HS-27A (cell line): ENCODE results near the gene UBE2O.

ENCODE experiments used
- DNase-seq: peaks from one replicate; pipeline ENCODE4 v3.0.0-alpha.2; 2012; ENCODE audit warnings: low read depth, missing footprints

Gene UBE2O

GRCh38 chr17:76388966-76389888 lies 63.7 kb downstream of the UBE2O start:
- no peak for DNase-seq

GRCh38 chr17:76386966-76387765 lies 65.8 kb downstream of the UBE2O start:
- no peak for DNase-seq

GRCh38 chr17:76385892-76386786 lies 66.8 kb downstream of the UBE2O start:
- peak; percentile 50 for DNase-seq

- peak; percentile 26 for DNase-seq
Observed at GRCh38 chr17:76384987-76385891, 67.7 kb downstream of the UBE2O start.

GRCh38 chr17:76384222-76384986 lies 68.5 kb downstream of the UBE2O start, which contains the start of gene SPHK1:
SPHK1 (plus strand) TSS chr17:76384609; CDS start chr17:76385645, 1,036 bp downstream.
- no peak for DNase-seq

- peak; percentile 30 for DNase-seq
Observed at GRCh38 chr17:76383546-76384221, 69.3 kb downstream of the UBE2O start.

- peak; percentile 39 for DNase-seq
Observed at GRCh38 chr17:76382803-76383545, 70.0 kb downstream of the UBE2O start.

GRCh38 chr17:76382351-76382802 lies 70.6 kb downstream of the UBE2O start:
- DNase-seq: no peak

- DNase-seq: no peak
Observed at GRCh38 chr17:76381633-76382350, 71.2 kb downstream of the UBE2O start.

- DNase-seq: no peak
Observed at GRCh38 chr17:76379646-76380376, 73.1 kb downstream of the UBE2O start.

GRCh38 chr17:76379275-76379641 lies 73.7 kb downstream of the UBE2O start:
- no peak for DNase-seq

GRCh38 chr17:76378548-76379274 lies 74.2 kb downstream of the UBE2O start:
- DNase-seq: no peak

GRCh38 chr17:76376318-76377133 lies 76.4 kb downstream of the UBE2O start:
- DNase-seq: no peak

- peak; percentile 57 for DNase-seq
Observed at GRCh38 chr17:76371656-76372628, 81.0 kb downstream of the UBE2O start.
